HCT116 (cell line): ENCODE measurements around the gene MECP2. TPM values are rescaled to one million over a fixed set of nuclear protein-coding genes. Genes with fewer than 3 reads are reported as not detected.

Experiments
- ATAC-seq: fragments of 200-7000 bp; cut with Tn5 transposase; 2 replicates; pipeline ENCODE4 v1.9.1; 2020; ENCODE audit warnings: mild to moderate bottlenecking, moderate library complexity
- BruUV-seq: library from RNA; stranded (reverse); fragments of 400-500 nt; replicated peaks from 2 replicates; lab custom pipeline; 2021; lab: Mats Ljungman, UMichigan
- CTCF ChIA-PET: fragments of 300-600 bp; sonication (Branson Sonifier 250); formaldehyde crosslinking; loops from one replicate; lab custom pipeline; 2021; ENCODE audit warnings: antibody characterized with exemption; lab: Charles Lee
- POLR2A ChIA-PET: fragments of 300-600, 350-600 bp; sonication (Branson Sonifier 250); formaldehyde crosslinking; loops from one replicate; lab custom pipeline; 2021; ENCODE audit warnings: antibody characterized with exemption; lab: Charles Lee
- RAD21 ChIA-PET, 2 experiments: fragments of 300-600 bp; sonication (Branson Sonifier 250); formaldehyde crosslinking; loops; one replicate each; lab custom pipeline; 2023; ENCODE audit warnings: low total read pairs in 2 of 2; ENCODE audit not compliant: uncharacterized antibody in 2 of 2, unreplicated experiment in 2 of 2, low non-redundant PET in 1 of 2; lab: Charles Lee
- DNase-seq: peaks from one replicate; pipeline ENCODE4 v3.0.0-alpha.2; 2010; ENCODE audit warnings: low read depth, low spot score
- H2AFZ ChIP-seq: fragments of 200-600 bp; shearing (Covaris generic), sonication (generic); 2 replicates; pipeline ENCODE4 v1.6.1; 2017; ENCODE audit warnings: low read depth, mixed run types, mixed read lengths, antibody characterized with exemption, low read length; ENCODE audit not compliant: poor library complexity, severe bottlenecking
- H3K27ac ChIP-seq: 2 replicates; pipeline ENCODE4 v1.5.1; 2012; ENCODE audit warnings: low read depth, low read length
- H3K27me3 ChIP-seq: fragments of 200-600 bp; sonication (generic); 2 replicates; pipeline ENCODE4 v1.6.1; 2016; ENCODE audit warnings: mixed run types, low read length, mixed read lengths; ENCODE audit not compliant: insufficient read depth
- H3K36me3 ChIP-seq, 2 experiments: fragments of 200-500 bp in 1 of 2; fragments of 200-600 bp in 1 of 2; sonication (Bioruptor generic) in 1 of 2; sonication (generic) in 1 of 2; 2 replicates each; pipeline versions ENCODE4 v1.5.1 to v1.6.1; 2014 to 2016; ENCODE audit warnings: low read length in 2 of 2, inconsistent platforms in 1 of 2, mixed read lengths in 1 of 2, mixed run types in 1 of 2; ENCODE audit not compliant: insufficient read depth in 2 of 2, control insufficient read depth in 1 of 2
- H3K4me1 ChIP-seq, 2 experiments: fragments of 200-600 bp in 1 of 2; sonication (generic) in 1 of 2; 2 replicates each; pipeline versions ENCODE4 v1.5.1 to v1.6.1; 2012 to 2017; ENCODE audit warnings: low read length in 2 of 2, inconsistent platforms in 1 of 2, mild to moderate bottlenecking in 1 of 2, mixed read lengths in 1 of 2, mixed run types in 1 of 2, moderate library complexity in 1 of 2; ENCODE audit not compliant: insufficient read depth in 2 of 2, control insufficient read depth in 1 of 2
- H3K4me2 ChIP-seq: fragments of 200-600 bp; sonication (generic); 2 replicates; pipeline ENCODE4 v1.6.1; 2017; ENCODE audit warnings: mixed run types, low read length, mixed read lengths
- H3K4me3 ChIP-seq, 2 experiments: fragments of 200-600 bp in 1 of 2; sonication (generic) in 1 of 2; replicated peaks in 1 of 2; 2 replicates each; pipeline ENCODE4 v1.5.1; 2011 to 2016; ENCODE audit warnings: low read length in 2 of 2, control low read depth in 1 of 2, low read depth in 1 of 2, mild to moderate bottlenecking in 1 of 2, mixed read lengths in 1 of 2, mixed run types in 1 of 2
- H3K79me2 ChIP-seq: fragments of 200-600 bp; sonication (generic); 2 replicates; pipeline ENCODE4 v1.6.1; 2017; ENCODE audit warnings: mild to moderate bottlenecking, mixed run types, low read length, moderate library complexity, mixed read lengths; ENCODE audit not compliant: insufficient read depth
- H3K9ac ChIP-seq: fragments of 200-600 bp; sonication (generic); 2 replicates; pipeline ENCODE4 v1.6.1; 2016; ENCODE audit warnings: low read length, mixed read lengths
- H3K9me2 ChIP-seq: fragments of 200-600 bp; sonication (generic), shearing (Covaris generic); 2 replicates; pipeline ENCODE4 v1.6.1; 2017; ENCODE audit warnings: mixed run types, mild to moderate bottlenecking, moderate library complexity; ENCODE audit not compliant: insufficient read depth
- H3K9me3 ChIP-seq, 2 experiments: fragments of 200-500 bp in 1 of 2; fragments of 200-600 bp in 1 of 2; sonication (Bioruptor generic) in 1 of 2; sonication (generic) in 1 of 2; 2 replicates each; pipeline ENCODE4 v1.6.1; 2014 to 2017; ENCODE audit warnings: low read length in 2 of 2, mixed read lengths in 2 of 2, inconsistent platforms in 1 of 2, low read depth in 1 of 2, mild to moderate bottlenecking in 1 of 2, mixed run types in 1 of 2, moderate library complexity in 1 of 2; ENCODE audit not compliant: control insufficient read depth in 1 of 2, insufficient read depth in 1 of 2
- H4K20me1 ChIP-seq: fragments of 200-600 bp; sonication (generic), shearing (Covaris generic); 2 replicates; pipeline ENCODE4 v1.6.1; 2017; ENCODE audit warnings: mixed run types, mild to moderate bottlenecking, moderate library complexity; ENCODE audit not compliant: insufficient read depth
- CEBPB ChIP-seq: IDR thresholded peaks from 2 replicates; pipeline ENCODE4 v1.6.1; 2012; ENCODE audit warnings: low read depth
- EZH2phosphoT487 ChIP-seq: fragments of 200-600 bp; IDR thresholded peaks from 2 replicates; pipeline ENCODE4 v1.6.1; 2018; ENCODE audit warnings: antibody characterized with exemption, borderline replicate concordance
- MAX ChIP-seq: IDR thresholded peaks from 2 replicates; pipeline ENCODE4 v1.6.1; 2012
- POLR2AphosphoS5 ChIP-seq: IDR thresholded peaks from 2 replicates; pipeline ENCODE4 v1.6.1; 2011; ENCODE audit warnings: mild to moderate bottlenecking, low read depth, low read length, moderate library complexity
- REST ChIP-seq: IDR thresholded peaks from 2 replicates; pipeline ENCODE4 v1.6.1; 2012; ENCODE audit warnings: low read depth
- TCF7L2 ChIP-seq: IDR thresholded peaks from 2 replicates; pipeline ENCODE4 v1.7.0; 2011; ENCODE audit warnings: borderline replicate concordance, inconsistent platforms; ENCODE audit not compliant: insufficient read depth, insufficient read length; ENCODE audit errors: extremely low read depth
- ZFX ChIP-seq: fragments of 450-650 bp; IDR thresholded peaks from 2 replicates; pipeline ENCODE4 v1.6.1; 2017
- intact Hi-C: fragments of 100-400 bp; cut with micrococcal nuclease; formaldehyde crosslinking; loops from 2 replicates; pipeline ENCODE4 v1.10.0; 2022
- total RNA-seq: library from RNA; stranded (reverse); gene quantifications from one replicate; pipeline ENCODE4 v1.2.1, GENCODE V29; 2021; ENCODE audit not compliant: unreplicated experiment

Gene MECP2
- total RNA-seq, 1 experiment from 2014 or later, result 32.4 TPM

- TF ChIP-seq REST (no peak), TCF7L2 (no peak), POLR2AphosphoS5 (no peak), MAX (no peak), CEBPB (no peak)
These were observed 38.1 kb upstream of the MECP2 start (continued) for GRCh38 chrX:154135458-154136229.

GRCh38 chrX:154132366-154132765 lies 34.8 kb upstream of the MECP2 start:
- no peaks in the 10 kb centered on the region for H3K36me3 ChIP-seq
- ChIA-PET POLR2A (no interaction called here), RAD21 (no interaction called here), CTCF (no interaction called here)
- intact Hi-C loops, result no loop called here
- H3K79me2 ChIP-seq, result no peaks in the 10 kb centered on the region
- H3K9ac ChIP-seq, result no peak overlapping the region
- H3K4me3 ChIP-seq, result no peak overlapping the region
- no peaks in the 10 kb centered on the region for H3K9me3 ChIP-seq
- peaks cover 0 to 4% of the 10 kb centered on the region in 2 experiments; a peak in 1 of 4 replicates for H3K4me1 ChIP-seq
- DNase-seq, result no peak
- no peaks in the 10 kb centered on the region for H4K20me1 ChIP-seq
- no peaks in the 10 kb centered on the region for H3K9me2 ChIP-seq
- no peak overlapping the region for H2AFZ ChIP-seq
- no peak for ATAC-seq
- TF ChIP-seq EZH2phosphoT487, result no peak
- no peak for TF ChIP-seq POLR2AphosphoS5
- TF ChIP-seq ZFX, result no peak
- TF ChIP-seq MAX, result no peak
- H3K4me2 ChIP-seq, result no peak overlapping the region
- no TSS peak for BruUV-seq
- no peaks in the 10 kb centered on the region for H3K27me3 ChIP-seq
- H3K27ac ChIP-seq, result no peak overlapping the region
